WTC11 (cell line): Measurements from ENCODE around the gene ACTRT3. TPM values are rescaled to one million over a fixed set of nuclear protein-coding genes. Genes with fewer than 3 reads are reported as not detected.

ENCODE experiments used
- ATAC-seq: fragments of 200-7000 bp; cut with Tn5 transposase; 2 replicates; pipeline ENCODE4 v1.10.0; 2021; ENCODE audit warnings: mild to moderate bottlenecking, moderate library complexity
- CTCF ChIA-PET: fragments of 300-600 bp; sonication (Branson Sonifier 250); formaldehyde crosslinking; loops from one replicate; lab custom pipeline; 2021; ENCODE audit warnings: antibody characterized with exemption; lab: Charles Lee
- POLR2A ChIA-PET: fragments of 350-600 bp; sonication (Branson Sonifier 250); formaldehyde crosslinking; loops from one replicate; lab custom pipeline; 2021; ENCODE audit warnings: antibody characterized with exemption; lab: Charles Lee
- DNase-seq: peaks from one replicate; pipeline ENCODE4 v3.0.0; 2021; ENCODE audit warnings: low spot score
- H3K27ac Mint-ChIP-seq: 2 replicates; pipeline ENCODE4 v1.8.0; 2021; ENCODE audit warnings: mixed read lengths
- H3K27me3 Mint-ChIP-seq: 2 replicates; pipeline ENCODE4 v1.8.0; 2021; ENCODE audit warnings: low read depth, mild to moderate bottlenecking, moderate library complexity, mixed read lengths
- H3K36me3 Mint-ChIP-seq: 2 replicates; pipeline ENCODE4 v1.8.0; 2021; ENCODE audit warnings: mixed read lengths
- H3K4me1 Mint-ChIP-seq: 2 replicates; pipeline ENCODE4 v1.8.0; 2022; ENCODE audit warnings: mixed read lengths
- H3K4me3 Mint-ChIP-seq: 2 replicates; pipeline ENCODE4 v1.8.0; 2021; ENCODE audit warnings: mild to moderate bottlenecking, moderate library complexity, mixed read lengths
- H3K9me3 Mint-ChIP-seq: 2 replicates; pipeline ENCODE4 v1.8.0; 2021; ENCODE audit warnings: mixed read lengths
- AR ChIP-seq: fragments of 250-450 bp; sonication (Bioruptor Pico); IDR thresholded peaks from 2 replicates; pipeline ENCODE4 v1.9.0; 2021; ENCODE audit warnings: mild to moderate bottlenecking
- E2F1 ChIP-seq: sonication (generic); formaldehyde crosslinking; IDR thresholded peaks from 2 replicates; pipeline ENCODE4 v1.8.0; 2022; ENCODE audit warnings: mild to moderate bottlenecking, missing genetic modification reagents
- E2F4 ChIP-seq: sonication (generic); formaldehyde crosslinking; IDR thresholded peaks from 2 replicates; pipeline ENCODE4 v1.8.1; 2022; ENCODE audit warnings: low read depth, mild to moderate bottlenecking, moderate library complexity, missing genetic modification reagents, borderline replicate concordance
- FOXJ3 ChIP-seq: sonication (generic); formaldehyde crosslinking; IDR thresholded peaks from 2 replicates; pipeline ENCODE4 v1.9.0; 2021; ENCODE audit warnings: missing genetic modification reagents, mild to moderate bottlenecking, borderline replicate concordance
- FOXK1 ChIP-seq: sonication (generic); formaldehyde crosslinking; IDR thresholded peaks from 2 replicates; pipeline ENCODE4 v1.8.0; 2022; ENCODE audit warnings: mild to moderate bottlenecking, moderate library complexity, missing genetic modification reagents
- GTF2I ChIP-seq: fragments of 250-450 bp; sonication (Bioruptor Pico); conservative IDR thresholded peaks from 2 replicates; pipeline ENCODE4 v1.4.0; 2021; ENCODE audit warnings: mild to moderate bottlenecking
- IRF2 ChIP-seq: sonication (generic); formaldehyde crosslinking; IDR thresholded peaks from 2 replicates; pipeline ENCODE4 v1.8.0; 2022; ENCODE audit warnings: low read depth, missing genetic modification reagents, borderline replicate concordance
- JUN ChIP-seq: sonication (generic); formaldehyde crosslinking; IDR thresholded peaks from 2 replicates; pipeline ENCODE4 v1.8.0; 2023; ENCODE audit warnings: mild to moderate bottlenecking, missing genetic modification reagents
- MAX ChIP-seq: sonication (generic); formaldehyde crosslinking; IDR thresholded peaks from 2 replicates; pipeline ENCODE4 v1.8.0; 2022; ENCODE audit warnings: mild to moderate bottlenecking, missing genetic modification reagents
- MLX ChIP-seq: sonication (generic); formaldehyde crosslinking; IDR thresholded peaks from 2 replicates; pipeline ENCODE4 v1.8.1; 2023; ENCODE audit warnings: mild to moderate bottlenecking, missing genetic modification reagents, moderate library complexity
- MXD4 ChIP-seq: fragments of 250-450 bp; sonication (Bioruptor Pico); IDR thresholded peaks from 2 replicates; pipeline ENCODE4 v1.8.0; 2021; ENCODE audit warnings: mild to moderate bottlenecking, moderate library complexity, borderline replicate concordance
- NR2C2 ChIP-seq: sonication (generic); formaldehyde crosslinking; IDR thresholded peaks from 2 replicates; pipeline ENCODE4 v1.8.0; 2022; ENCODE audit warnings: mild to moderate bottlenecking, missing genetic modification reagents
- OVOL2 ChIP-seq: fragments of 250-450 bp; sonication (Bioruptor Pico); IDR thresholded peaks from 2 replicates; pipeline ENCODE4 v1.9.0; 2021; ENCODE audit warnings: mild to moderate bottlenecking, borderline replicate concordance
- PRRX2 ChIP-seq: fragments of 250-450 bp; sonication (Bioruptor Pico); IDR thresholded peaks from 2 replicates; pipeline ENCODE4 v1.8.0; 2021; ENCODE audit warnings: mild to moderate bottlenecking
- RORB ChIP-seq: fragments of 250-450 bp; sonication (Bioruptor Pico); IDR thresholded peaks from 2 replicates; pipeline ENCODE4 v1.9.0; 2021; ENCODE audit warnings: mild to moderate bottlenecking
- SMAD4 ChIP-seq: sonication (generic); formaldehyde crosslinking; IDR thresholded peaks from 2 replicates; pipeline ENCODE4 v1.8.0; 2022; ENCODE audit warnings: mild to moderate bottlenecking, missing genetic modification reagents
- USF1 ChIP-seq: sonication (generic); formaldehyde crosslinking; IDR thresholded peaks from 2 replicates; pipeline ENCODE4 v1.8.0; 2022; ENCODE audit warnings: mild to moderate bottlenecking, missing genetic modification reagents
- ZBTB43 ChIP-seq: sonication (generic); formaldehyde crosslinking; IDR thresholded peaks from 2 replicates; pipeline ENCODE4 v1.8.1; 2023; ENCODE audit warnings: mild to moderate bottlenecking, missing genetic modification reagents
- ZNF138 ChIP-seq: sonication (generic); formaldehyde crosslinking; conservative IDR thresholded peaks from 2 replicates; pipeline ENCODE4 v1.8.1; 2022; ENCODE audit warnings: mild to moderate bottlenecking, moderate library complexity, missing genetic modification reagents
- ZNF317 ChIP-seq: sonication (generic); formaldehyde crosslinking; IDR thresholded peaks from 2 replicates; pipeline ENCODE4 v1.8.1; 2023; ENCODE audit warnings: low read depth, mild to moderate bottlenecking, moderate library complexity, missing genetic modification reagents, borderline replicate concordance
- ZNF416 ChIP-seq: fragments of 250-450 bp; sonication (Bioruptor Pico); IDR thresholded peaks from 2 replicates; pipeline ENCODE4 v1.9.0; 2021; ENCODE audit warnings: mild to moderate bottlenecking, inconsistent platforms
- total RNA-seq: library from RNA; stranded (reverse); gene quantifications from 3 replicates; pipeline ENCODE4 v1.2.3, GENCODE V29; 2021
- TF ChIP-seq, protein P1 (sequence below): fragments of 250-450 bp; sonication (Bioruptor Pico); IDR thresholded peaks from 2 replicates; pipeline ENCODE4 v1.9.0; 2021; ENCODE audit warnings: moderate library complexity, mild to moderate bottlenecking, inconsistent platforms, borderline replicate concordance
- TF ChIP-seq, protein P2 (sequence below): sonication (generic); formaldehyde crosslinking; IDR thresholded peaks from 2 replicates; pipeline ENCODE4 v1.8.0; 2022; ENCODE audit warnings: mild to moderate bottlenecking, missing genetic modification reagents

ACTRT3 gene
- total RNA-seq, 1 experiment from 2014 or later: 2.3 TPM

GRCh38 chr3:169751875-169752274 lies 17.5 kb downstream of the ACTRT3 start:
- ATAC-seq: no peak
- Mint-ChIP-seq H3K27me3 (no peaks in the 10 kb centered on the region), H3K9me3 (no peaks in the 10 kb centered on the region), H3K27ac (no peak overlapping the region), H3K4me1 (peaks cover 7% of the 10 kb centered on the region)
- POLR2A ChIA-PET: interaction anchor here (0.6 kb wide), 1 partner anchor 287 kb away, joined by 3 read pairs; no protein-coding TSS in a partner anchor
- DNase-seq: no peak
- CTCF ChIA-PET: no interaction called here
- TF ChIP-seq OVOL2 (no peak), IRF2 (CRISPR knock-in tag) (no peak), E2F4 (no peak)
- TF ChIP-seq, all 79 proteins: peak for 0
- Mint-ChIP-seq H3K36me3 (no peaks in the 10 kb centered on the region), H3K4me3 (no peak overlapping the region)

- H3K9me3 Mint-ChIP-seq: no peaks in the 10 kb centered on the region
- no peak overlapping the region for H3K4me3 Mint-ChIP-seq
- H3K27me3 Mint-ChIP-seq: no peaks in the 10 kb centered on the region
- ChIA-PET CTCF (no interaction called here), POLR2A (no interaction called here)
- no peaks in the 10 kb centered on the region for H3K36me3 Mint-ChIP-seq
- H3K4me1 Mint-ChIP-seq: peaks cover 7% of the 10 kb centered on the region
- TF ChIP-seq SMAD4 (no peak), ZNF138 (CRISPR knock-in tag) (no peak), NR2C2 (no peak), PRRX2 (CRISPR knock-in tag) (no peak), FOXK1 (no peak), RORB (CRISPR knock-in tag) (no peak), MXD4 (CRISPR knock-in tag) (no peak), ZBTB43 (CRISPR knock-in tag) (no peak), AR (CRISPR knock-in tag) (no peak), ZNF317 (CRISPR knock-in tag) (no peak), ZNF416 (CRISPR knock-in tag) (no peak)
- TF ChIP-seq, protein P1, sequence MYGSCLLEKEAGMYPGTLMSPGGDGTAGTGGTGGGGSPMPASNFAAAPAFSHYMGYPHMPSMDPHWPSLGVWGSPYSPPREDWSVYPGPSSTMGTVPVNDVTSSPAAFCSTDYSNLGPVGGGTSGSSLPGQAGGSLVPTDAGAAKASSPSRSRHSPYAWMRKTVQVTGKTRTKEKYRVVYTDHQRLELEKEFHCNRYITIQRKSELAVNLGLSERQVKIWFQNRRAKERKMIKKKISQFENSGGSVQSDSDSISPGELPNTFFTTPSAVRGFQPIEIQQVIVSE (CRISPR knock-in tag): no peak
- DNase-seq: no peak
- no peak overlapping the region for H3K27ac Mint-ChIP-seq
- no peak for ATAC-seq
Measured at GRCh38 chr3:169750665-169751064, 18.7 kb downstream of the ACTRT3 start.

- ChIA-PET CTCF (no interaction called here), POLR2A (no interaction called here)
- DNase-seq (no peak), ATAC-seq (no peak)
- Mint-ChIP-seq H3K9me3 (no peaks in the 10 kb centered on the region), H3K36me3 (no peaks in the 10 kb centered on the region), H3K4me3 (no peak overlapping the region), H3K27me3 (no peaks in the 10 kb centered on the region), H3K4me1 (peaks cover 19% of the 10 kb centered on the region), H3K27ac (no peak overlapping the region)
- TF ChIP-seq MAX (CRISPR knock-in tag) (no peak), IRF2 (CRISPR knock-in tag) (no peak), MLX (CRISPR knock-in tag) (no peak), JUN (CRISPR knock-in tag) (no peak), E2F1 (CRISPR knock-in tag) (no peak), USF1 (CRISPR knock-in tag) (no peak), FOXJ3 (CRISPR knock-in tag) (no peak), GTF2I (no peak)
- TF ChIP-seq, protein P2, sequence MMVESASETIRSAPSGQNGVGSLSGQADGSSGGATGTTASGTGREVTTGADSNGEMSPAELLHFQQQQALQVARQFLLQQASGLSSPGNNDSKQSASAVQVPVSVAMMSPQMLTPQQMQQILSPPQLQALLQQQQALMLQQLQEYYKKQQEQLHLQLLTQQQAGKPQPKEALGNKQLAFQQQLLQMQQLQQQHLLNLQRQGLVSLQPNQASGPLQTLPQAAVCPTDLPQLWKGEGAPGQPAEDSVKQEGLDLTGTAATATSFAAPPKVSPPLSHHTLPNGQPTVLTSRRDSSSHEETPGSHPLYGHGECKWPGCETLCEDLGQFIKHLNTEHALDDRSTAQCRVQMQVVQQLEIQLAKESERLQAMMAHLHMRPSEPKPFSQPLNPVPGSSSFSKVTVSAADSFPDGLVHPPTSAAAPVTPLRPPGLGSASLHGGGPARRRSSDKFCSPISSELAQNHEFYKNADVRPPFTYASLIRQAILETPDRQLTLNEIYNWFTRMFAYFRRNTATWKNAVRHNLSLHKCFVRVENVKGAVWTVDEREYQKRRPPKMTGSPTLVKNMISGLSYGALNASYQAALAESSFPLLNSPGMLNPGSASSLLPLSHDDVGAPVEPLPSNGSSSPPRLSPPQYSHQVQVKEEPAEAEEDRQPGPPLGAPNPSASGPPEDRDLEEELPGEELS (CRISPR knock-in tag): no peak
Measured at GRCh38 chr3:169748670-169749069, 20.7 kb downstream of the ACTRT3 start.
